Loucy (cell line): ENCODE results near the gene ZNF32.

Experiments used
- EZH2phosphoT487 ChIP-seq: fragments of 200-600 bp; IDR thresholded peaks from 2 replicates; pipeline ENCODE4 v1.6.1; 2018; ENCODE audit warnings: antibody characterized with exemption, mild to moderate bottlenecking, moderate library complexity, borderline replicate concordance
- TF ChIP-seq, protein P1 (sequence below): fragments of 200-600 bp; sonication (generic); conservative IDR thresholded peaks from 2 replicates; pipeline ENCODE4 v1.5.1; 2014; ENCODE audit warnings: mild to moderate bottlenecking, antibody characterized with exemption, low read length

DNA sequence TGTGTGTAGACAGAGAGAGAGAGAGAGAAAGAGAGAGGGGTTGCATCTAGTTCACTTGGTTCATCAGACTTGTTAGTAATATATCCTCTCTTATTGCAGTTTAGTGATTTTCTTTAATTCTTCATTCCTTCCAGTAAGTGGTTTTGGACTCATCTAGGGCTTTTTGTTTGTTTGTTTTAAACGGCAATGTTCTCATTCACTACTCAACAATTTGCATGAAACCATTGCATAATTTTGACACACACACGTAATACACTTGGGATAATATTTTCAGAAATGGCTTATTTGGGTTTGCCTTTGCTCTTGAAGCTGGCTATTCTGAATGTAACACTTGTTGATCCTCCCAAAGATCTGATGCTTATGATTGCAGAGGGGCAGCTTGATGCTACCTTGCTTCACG lies 16.4 kb upstream of the ZNF32 start:
- TF ChIP-seq, protein P1, sequence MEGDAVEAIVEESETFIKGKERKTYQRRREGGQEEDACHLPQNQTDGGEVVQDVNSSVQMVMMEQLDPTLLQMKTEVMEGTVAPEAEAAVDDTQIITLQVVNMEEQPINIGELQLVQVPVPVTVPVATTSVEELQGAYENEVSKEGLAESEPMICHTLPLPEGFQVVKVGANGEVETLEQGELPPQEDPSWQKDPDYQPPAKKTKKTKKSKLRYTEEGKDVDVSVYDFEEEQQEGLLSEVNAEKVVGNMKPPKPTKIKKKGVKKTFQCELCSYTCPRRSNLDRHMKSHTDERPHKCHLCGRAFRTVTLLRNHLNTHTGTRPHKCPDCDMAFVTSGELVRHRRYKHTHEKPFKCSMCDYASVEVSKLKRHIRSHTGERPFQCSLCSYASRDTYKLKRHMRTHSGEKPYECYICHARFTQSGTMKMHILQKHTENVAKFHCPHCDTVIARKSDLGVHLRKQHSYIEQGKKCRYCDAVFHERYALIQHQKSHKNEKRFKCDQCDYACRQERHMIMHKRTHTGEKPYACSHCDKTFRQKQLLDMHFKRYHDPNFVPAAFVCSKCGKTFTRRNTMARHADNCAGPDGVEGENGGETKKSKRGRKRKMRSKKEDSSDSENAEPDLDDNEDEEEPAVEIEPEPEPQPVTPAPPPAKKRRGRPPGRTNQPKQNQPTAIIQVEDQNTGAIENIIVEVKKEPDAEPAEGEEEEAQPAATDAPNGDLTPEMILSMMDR = no peak
- TF ChIP-seq EZH2phosphoT487 = no peak
